Fibroblast of skin of right quadriceps (primary cell): Measurements from ENCODE around the gene NEURL1.

ENCODE experiments used
- DNase-seq: peaks from one replicate; pipeline ENCODE4 v3.0.0-alpha.2; 2013

Gene NEURL1

GRCh38 chr10:103493362-103493915 lies at the start of gene NEURL1:
NEURL1 (plus strand) TSS chr10:103493705; CDS start chr10:103494388, 683 bp downstream.
- no peak for DNase-seq

- DNase-seq, result no peak
Measured at GRCh38 chr10:103444478-103444877, 49.0 kb upstream of the NEURL1 start.

- DNase-seq, result no peak
Measured at GRCh38 chr10:103445366-103445765, 48.1 kb upstream of the NEURL1 start.

- peak; percentile 27 for DNase-seq
Measured at GRCh38 chr10:103445767-103446567, 47.5 kb upstream of the NEURL1 start.

- DNase-seq, result no peak
Measured at GRCh38 chr10:103447187-103447586, 46.3 kb upstream of the NEURL1 start.

- DNase-seq, result peak; percentile 80
Measured at GRCh38 chr10:103448746-103449145, 44.8 kb upstream of the NEURL1 start.

GRCh38 chr10:103449208-103450144 lies 44.0 kb upstream of the NEURL1 start:
- no peak for DNase-seq

GRCh38 chr10:103450201-103450695 lies 43.3 kb upstream of the NEURL1 start:
- DNase-seq, result no peak

GRCh38 chr10:103451091-103451813 lies 42.3 kb upstream of the NEURL1 start:
- DNase-seq, result peak; percentile 44

- peak; percentile 54 for DNase-seq
Measured at GRCh38 chr10:103451831-103452505, 41.5 kb upstream of the NEURL1 start, which contains the start of gene CALHM2. CALHM2 (minus strand) TSS chr10:103452370; CDS start chr10:103449941, 2,429 bp downstream.

- DNase-seq, result no peak
Measured at GRCh38 chr10:103452506-103453230, 40.8 kb upstream of the NEURL1 start.

GRCh38 chr10:103454026-103454425 lies 39.5 kb upstream of the NEURL1 start:
- DNase-seq, result no peak

- DNase-seq, result no peak
Measured at GRCh38 chr10:103455235-103455634, 38.3 kb upstream of the NEURL1 start.

GRCh38 chr10:103456074-103456660 lies 37.3 kb upstream of the NEURL1 start:
- no peak for DNase-seq

- DNase-seq, result no peak
Measured at GRCh38 chr10:103457176-103457712, 36.3 kb upstream of the NEURL1 start.

- no peak for DNase-seq
Measured at GRCh38 chr10:103457896-103458583, 35.5 kb upstream of the NEURL1 start.

- no peak for DNase-seq
Measured at GRCh38 chr10:103458720-103459119, 34.8 kb upstream of the NEURL1 start, which contains the start of gene CALHM1. CALHM1 (minus strand) TSS chr10:103458900; CDS start chr10:103458751, 149 bp downstream.

- DNase-seq, result no peak
Measured at GRCh38 chr10:103459615-103460014, 33.9 kb upstream of the NEURL1 start.

GRCh38 chr10:103463499-103463898 lies 30.0 kb upstream of the NEURL1 start:
- DNase-seq, result no peak
